GM21390 (cell line): ENCODE results near the gene ABCB4.

ENCODE experiments used
- ATAC-seq: cut with Tn5 transposase; IDR thresholded peaks from one replicate; pipeline ENCODE4 v1.9.1; 2021; ENCODE audit not compliant: unreplicated experiment

The ABCB4 gene

GRCh38 chr7:87359366-87359765, 116.1 kb downstream of the ABCB4 start:
- ATAC-seq: no peak

DNA sequence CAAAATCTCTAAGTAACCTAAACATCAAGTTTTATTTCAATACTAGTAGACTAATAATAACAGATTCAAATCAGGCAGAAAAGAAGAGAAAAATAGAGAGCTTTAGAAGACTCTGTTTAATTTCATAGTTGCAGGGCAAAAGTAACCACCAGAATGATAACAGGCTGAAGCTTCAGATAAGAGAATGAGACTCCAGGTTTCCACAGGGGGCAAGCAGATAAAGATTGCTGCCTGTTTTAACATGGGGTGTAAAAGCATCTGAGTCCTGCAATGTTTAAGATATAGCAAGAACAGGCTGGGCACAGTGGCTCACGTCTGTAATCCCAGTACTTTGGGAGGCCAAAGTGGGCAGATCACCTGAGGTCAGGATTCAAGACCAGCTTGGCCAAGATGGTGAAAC, 119.0 kb downstream of the ABCB4 start:
- no peak for ATAC-seq

DNA sequence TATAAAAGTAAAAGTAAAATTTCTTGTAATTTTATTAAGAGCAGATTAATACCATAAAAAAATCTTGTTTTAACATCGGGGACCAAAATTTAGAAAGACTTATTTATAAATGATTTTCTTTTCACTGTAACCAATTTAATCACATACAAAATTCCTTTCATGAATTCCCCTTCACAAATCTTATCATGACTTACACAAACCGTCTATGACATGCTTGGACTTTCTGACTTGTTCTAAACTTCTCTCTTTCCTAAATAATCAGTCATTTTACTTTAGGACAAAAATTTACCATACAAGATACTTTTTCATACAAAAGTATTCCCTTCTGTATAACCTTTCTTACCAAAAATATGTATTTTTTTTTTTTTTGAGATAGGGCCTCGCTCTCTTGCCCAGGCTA, 120.7 kb downstream of the ABCB4 start:
- no peak for ATAC-seq
